Tibial nerve (tissue), 4 donors: ENCODE data around the gene ANKRD36. TPM values are rescaled to one million over a fixed set of nuclear protein-coding genes. Genes with fewer than 3 reads are reported as not detected.
"Not testable (repeated sequence)": the region's sequence is repeated elsewhere in the genome, so short reads cannot be mapped to it uniquely, and the experiment has no call there.

Experiments used
- DNase-seq, 2 donors: peaks; one replicate each; pipeline ENCODE4 v3.0.0-alpha.2; 2019; ENCODE audit warnings: low spot score in 2 of 2
- H3K27ac ChIP-seq, 4 donors: fragments of 200-600 bp; sonication (generic) in 3 of 4; one replicate each; pipeline ENCODE4 v1.5.1; 2017 to 2019; ENCODE audit warnings: mild to moderate bottlenecking in 1 of 4
- H3K27me3 ChIP-seq, 2 donors: fragments of 200-600 bp; sonication (generic) in 1 of 2; one replicate each; pipeline versions ENCODE4 v1.5.1 to v1.6.0; 2017 to 2019
- H3K36me3 ChIP-seq, 3 donors: fragments of 200-600 bp; sonication (generic); one replicate each; pipeline ENCODE4 v1.5.1; 2018 to 2019
- H3K4me1 ChIP-seq, 4 donors: fragments of 200-600 bp; sonication (generic) in 3 of 4; one replicate each; pipeline ENCODE4 v1.5.1; 2017 to 2019
- H3K4me3 ChIP-seq, 4 donors: fragments of 200-600 bp; sonication (generic) in 3 of 4; one replicate each; pipeline ENCODE4 v1.5.1; 2017 to 2019; ENCODE audit warnings: mild to moderate bottlenecking in 1 of 4, moderate library complexity in 1 of 4
- H3K9me3 ChIP-seq, 4 donors: fragments of 200-600 bp; sonication (generic) in 3 of 4; one replicate each; pipeline ENCODE4 v1.5.1; 2017 to 2019
- CTCF ChIP-seq, 5 experiments: fragments of 200-600 bp in 3 of 5; fragments of 450-650 bp in 2 of 5; sonication (generic) in 3 of 5; IDR thresholded peaks; one replicate each; pipeline ENCODE4 v1.5.1; 2016 to 2019; ENCODE audit warnings: antibody characterized with exemption in 5 of 5, mild to moderate bottlenecking in 3 of 5, moderate library complexity in 2 of 5
- EP300 ChIP-seq, 2 donors: sonication (generic); formaldehyde crosslinking; IDR thresholded peaks; one replicate each; pipeline ENCODE4 v1.6.1; 2017; ENCODE audit warnings: antibody characterized with exemption in 2 of 2, mild to moderate bottlenecking in 1 of 2
- WGBS, 2 donors: methylation state at CpG; one replicate each; pipeline ENCODE4 v1.1.5; 2018; 5-methylcytosine and 5-hydroxymethylcytosine counted together
- total RNA-seq, 4 donors: library from RNA; depleted of rRNA; stranded (reverse); fragments of >200 nt; gene quantifications; one replicate each; pipeline ENCODE4 v1.1.0, GENCODE V29; 2016

Gene ANKRD36
- total RNA-seq, 4 donors from 2014 or later = 58.0 to 65.7 (median 61.4) TPM

- peak overlapping the region; percentile 89 to 95 (median 92) for H3K27ac ChIP-seq
- DNase-seq = peak; percentile 49 to 90
Observed at GRCh38 chr2:97112320-97113049, 468 bp upstream of the ANKRD36 start.

GRCh38 chr2:97113882-97114255 lies 916 bp downstream of the ANKRD36 start:
- H3K9me3 ChIP-seq, H3K36me3 ChIP-seq, H3K4me1 ChIP-seq, H3K27me3 ChIP-seq, DNase-seq: not testable (repeated sequence)
- H3K27ac ChIP-seq = peak overlapping the region; percentile 65 to 95 (median 92)
- H3K4me3 ChIP-seq = peak overlapping the region; percentile 71 to 89 (median 83)
- WGBS, 2 donors = 0 to 1% methylated on average over 10 to 11 of the region's 18 CpGs

More at GRCh38 chr2:97112320-97113049, 468 bp upstream of the ANKRD36 start:
- H3K36me3 ChIP-seq, H3K9me3 ChIP-seq, H3K27me3 ChIP-seq, H3K4me1 ChIP-seq: not testable (repeated sequence)
- TF ChIP-seq EP300 (IDR thresholded peaks at IDR 0.05) (peak in 1 of 2 donors; percentile 30), CTCF (IDR thresholded peaks at IDR 0.05) (peak; percentile 85 to 98 (median 90))
- 0% methylated on average over 27 to 29 of the region's 44 CpGs for WGBS, 2 donors
- H3K4me3 ChIP-seq = peak overlapping the region; percentile 71 to 89 (median 83)

- not testable (repeated sequence) for H3K27me3 ChIP-seq, H3K4me3 ChIP-seq, DNase-seq, H3K4me1 ChIP-seq, H3K9me3 ChIP-seq, H3K27ac ChIP-seq
- peaks cover 0 to 24% (median 0%) of the 10 kb centered on the region in 3 donors for H3K36me3 ChIP-seq
- WGBS, 2 donors = 97% methylated on average over 2 of the region's 2 CpGs
Observed at GRCh38 chr2:97129090-97129489, 16.1 kb downstream of the ANKRD36 start.

- H3K4me3 ChIP-seq, H3K27me3 ChIP-seq, H3K4me1 ChIP-seq, H3K9me3 ChIP-seq, DNase-seq, H3K27ac ChIP-seq: not testable (repeated sequence)
- 75 to 79% methylated on average over 3 of the region's 3 CpGs for WGBS, 2 donors
- peaks cover 0 to 34% (median 0%) of the 10 kb centered on the region in 3 donors for H3K36me3 ChIP-seq
Observed at GRCh38 chr2:97144016-97144415, 31.1 kb downstream of the ANKRD36 start.

- peaks cover 0 to 52% (median 0%) of the 10 kb centered on the region in 3 donors for H3K36me3 ChIP-seq
- not testable (repeated sequence) for H3K4me1 ChIP-seq, H3K27me3 ChIP-seq, H3K4me3 ChIP-seq, H3K27ac ChIP-seq, DNase-seq
- H3K9me3 ChIP-seq = peaks cover 0 to 13% (median 2%) of the 10 kb centered on the region in 4 donors
- 79 to 83% methylated on average over 3 of the region's 3 CpGs for WGBS, 2 donors
Observed at GRCh38 chr2:97166548-97166947, 53.6 kb downstream of the ANKRD36 start.

- Histone ChIP-seq H3K36me3 (peaks cover 0 to 52% (median 0%) of the 10 kb centered on the region in 3 donors), H3K9me3 (peaks cover 0 to 13% (median 2%) of the 10 kb centered on the region in 4 donors)
- 75 to 82% methylated on average over 4 of the region's 4 CpGs for WGBS, 2 donors
- not testable (repeated sequence) for H3K27ac ChIP-seq, H3K27me3 ChIP-seq, H3K4me1 ChIP-seq, DNase-seq, H3K4me3 ChIP-seq
Observed at GRCh38 chr2:97167938-97168337, 55.0 kb downstream of the ANKRD36 start.

- DNase-seq, H3K27me3 ChIP-seq: not testable (repeated sequence)
- WGBS, 2 donors = 75 to 91% methylated on average over 2 of the region's 2 CpGs
Observed at GRCh38 chr2:97168583-97168982, 55.6 kb downstream of the ANKRD36 start.

GRCh38 chr2:97180391-97180790 lies 67.4 kb downstream of the ANKRD36 start:
- not testable (repeated sequence) for H3K27me3 ChIP-seq, H3K27ac ChIP-seq, H3K9me3 ChIP-seq, H3K4me1 ChIP-seq, H3K4me3 ChIP-seq, DNase-seq
- WGBS, 2 donors = 62 to 64% methylated on average over 1 of the region's 1 CpG
- peaks cover 0 to 42% (median 0%) of the 10 kb centered on the region in 3 donors for H3K36me3 ChIP-seq

More at GRCh38 chr2:97168583-97168982, 55.6 kb downstream of the ANKRD36 start:
- peaks cover 0 to 13% (median 2%) of the 10 kb centered on the region in 4 donors for H3K9me3 ChIP-seq
- not testable (repeated sequence) for H3K4me1 ChIP-seq, H3K27ac ChIP-seq, H3K4me3 ChIP-seq
- H3K36me3 ChIP-seq = peaks cover 0 to 51% (median 0%) of the 10 kb centered on the region in 3 donors

GRCh38 chr2:97195349-97195748 lies 82.4 kb downstream of the ANKRD36 start:
- not testable (repeated sequence) for H3K4me3 ChIP-seq, H3K4me1 ChIP-seq, H3K27ac ChIP-seq, DNase-seq, H3K27me3 ChIP-seq, H3K9me3 ChIP-seq
- H3K36me3 ChIP-seq = peaks cover 3 to 83% (median 6%) of the 10 kb centered on the region in 3 donors
- WGBS, 2 donors = 47% methylated on average over 1 of the region's 1 CpG

- H3K36me3 ChIP-seq = peaks cover 3 to 89% (median 10%) of the 10 kb centered on the region in 3 donors
- H3K27ac ChIP-seq, H3K9me3 ChIP-seq, H3K4me3 ChIP-seq, H3K27me3 ChIP-seq, DNase-seq, H3K4me1 ChIP-seq: not testable (repeated sequence)
- WGBS, 2 donors = 94 to 97% methylated on average over 1 of the region's 1 CpG
Observed at GRCh38 chr2:97197251-97197650, 84.3 kb downstream of the ANKRD36 start.

- H3K4me1 ChIP-seq, H3K27me3 ChIP-seq, DNase-seq, H3K9me3 ChIP-seq, H3K27ac ChIP-seq, H3K4me3 ChIP-seq: not testable (repeated sequence)
- 51 to 58% methylated on average over 2 of the region's 2 CpGs for WGBS, 2 donors
- H3K36me3 ChIP-seq = peaks cover 3 to 75% (median 20%) of the 10 kb centered on the region in 3 donors
Observed at GRCh38 chr2:97200887-97201286, 87.9 kb downstream of the ANKRD36 start.

- H3K27me3 ChIP-seq, H3K4me1 ChIP-seq, DNase-seq, H3K27ac ChIP-seq, H3K9me3 ChIP-seq, H3K4me3 ChIP-seq: not testable (repeated sequence)
- 56 to 68% methylated on average over 5 of the region's 5 CpGs for WGBS, 2 donors
- peaks cover 0 to 60% (median 14%) of the 10 kb centered on the region in 3 donors for H3K36me3 ChIP-seq
Observed at GRCh38 chr2:97202643-97203250, 89.8 kb downstream of the ANKRD36 start.
